MV-4-11 (cell line): ENCODE data around the gene AHDC1.
"Not testable (repeated sequence)": the region's sequence is repeated elsewhere in the genome, so short reads cannot be mapped to it uniquely, and the experiment has no call there.

Source experiments
- DNase-seq: peaks from one replicate; lab custom pipeline; 2025; lab: John Stamatoyannopoulos, UW

Gene AHDC1

GRCh38 chr1:27509127-27510080 lies 94.5 kb downstream of the AHDC1 start:
- no peak for DNase-seq

DNA sequence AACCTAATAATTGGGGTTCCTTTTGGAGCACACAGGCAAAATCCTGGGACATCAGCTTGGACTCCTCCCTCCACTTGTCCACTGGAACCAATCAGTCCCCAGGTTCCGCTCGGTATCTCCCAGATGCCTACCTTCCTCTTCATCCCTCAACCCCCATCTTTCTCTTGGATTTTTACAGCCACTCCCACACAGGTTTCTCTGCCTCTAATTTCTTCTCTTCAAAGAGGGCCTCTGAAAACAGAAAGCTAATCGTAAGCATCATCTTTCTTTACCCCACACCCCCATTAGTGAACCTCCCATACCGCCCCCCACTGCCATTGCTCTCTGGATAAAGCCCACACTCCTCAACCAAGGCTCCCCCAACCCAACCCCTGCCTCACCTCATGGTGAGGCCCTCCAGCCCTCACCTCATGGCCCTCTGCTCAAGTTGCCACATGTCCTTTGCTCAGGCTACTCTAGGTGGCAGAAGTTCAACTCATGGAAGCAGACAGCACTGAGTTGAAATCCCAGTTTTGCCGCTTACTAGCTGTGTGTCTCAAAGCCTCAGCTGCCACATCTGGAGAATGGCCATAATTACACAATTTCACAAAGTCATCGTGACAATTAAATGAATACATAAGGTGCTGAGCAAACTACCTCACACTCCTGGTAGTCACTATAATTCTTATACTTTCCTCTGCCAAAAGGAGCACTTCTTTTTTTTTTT lies 95.8 kb downstream of the AHDC1 start:
- no peak for DNase-seq

DNA sequence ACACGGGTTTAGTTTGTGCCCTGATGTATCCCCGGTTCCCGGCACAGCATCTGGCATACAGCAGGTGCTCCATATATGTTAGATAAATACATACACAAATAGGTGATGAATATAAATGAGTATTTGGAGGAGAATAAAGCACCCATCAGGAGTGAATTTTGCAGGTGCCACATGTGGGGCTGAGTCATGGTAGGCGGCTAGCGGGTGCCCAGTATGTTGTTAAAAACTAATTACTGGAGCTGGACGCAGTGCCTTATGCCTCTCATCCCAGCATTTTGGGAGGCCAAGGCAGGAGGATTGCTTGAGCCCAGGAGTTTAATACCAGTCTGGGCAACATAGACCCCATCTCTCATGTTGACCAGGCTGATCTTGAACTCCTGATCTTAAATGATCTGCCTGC lies 97.2 kb downstream of the AHDC1 start:
- DNase-seq, result no peak

GRCh38 chr1:27505420-27505680 lies 98.6 kb downstream of the AHDC1 start:
- no peak for DNase-seq

GRCh38 chr1:27504588-27505419 lies 99.1 kb downstream of the AHDC1 start:
- no peak for DNase-seq

DNA sequence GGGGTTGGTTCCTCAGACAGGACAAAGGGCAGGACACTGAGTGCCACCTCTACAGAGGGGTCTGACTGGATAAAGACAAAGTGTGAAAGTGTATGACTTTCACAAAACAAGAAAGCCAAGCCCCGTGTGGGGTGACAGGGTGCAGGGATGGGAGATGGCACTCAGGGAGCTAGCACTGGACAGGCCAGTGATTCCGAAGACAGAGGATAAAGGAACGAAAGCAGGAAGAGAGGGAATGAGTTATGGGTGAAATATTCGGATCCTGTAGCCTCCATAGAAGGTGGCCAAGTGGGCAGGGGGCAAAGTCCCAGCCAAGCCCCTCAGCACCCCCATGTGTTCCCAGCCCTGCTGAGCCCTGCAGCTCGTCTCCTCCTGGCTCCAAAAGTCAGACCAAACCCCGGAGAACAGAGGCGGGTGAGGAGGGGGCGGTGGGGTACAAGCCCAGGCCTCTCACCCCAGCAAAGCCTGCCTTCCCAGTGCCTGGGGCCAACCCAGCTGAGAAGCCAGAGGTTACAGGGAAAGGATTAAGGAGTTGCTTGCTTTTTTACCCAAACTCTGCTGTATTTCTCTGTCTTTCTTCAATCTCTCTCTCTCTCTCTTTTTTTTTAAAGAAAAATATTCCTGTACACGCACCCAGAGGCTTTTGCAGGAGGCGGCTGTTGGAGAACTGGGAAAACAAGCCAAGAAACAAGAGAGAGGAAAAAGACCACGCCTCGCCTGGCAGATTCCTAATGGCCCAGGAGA lies 99.9 kb downstream of the AHDC1 start:
- no peak for DNase-seq

DNA sequence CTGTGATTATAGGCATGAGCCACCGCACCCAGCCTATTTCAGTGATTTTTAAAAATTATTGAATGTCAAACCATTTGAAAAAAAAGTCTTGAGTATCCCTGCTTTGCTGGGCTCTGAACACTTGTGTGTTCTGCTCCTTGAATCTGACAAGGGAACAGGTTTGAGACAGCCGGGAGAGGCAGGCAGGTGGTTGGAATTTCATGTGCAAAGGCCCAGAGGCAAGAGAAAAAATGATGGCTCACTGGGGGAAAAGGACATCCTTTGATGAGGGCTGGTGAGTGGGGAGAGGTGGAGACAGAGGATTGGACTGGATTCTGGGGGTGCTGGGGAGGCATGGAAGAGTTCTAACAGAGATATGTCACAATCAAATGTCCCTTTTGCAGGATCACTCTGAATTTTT lies 100.9 kb downstream of the AHDC1 start:
- no peak for DNase-seq

DNA sequence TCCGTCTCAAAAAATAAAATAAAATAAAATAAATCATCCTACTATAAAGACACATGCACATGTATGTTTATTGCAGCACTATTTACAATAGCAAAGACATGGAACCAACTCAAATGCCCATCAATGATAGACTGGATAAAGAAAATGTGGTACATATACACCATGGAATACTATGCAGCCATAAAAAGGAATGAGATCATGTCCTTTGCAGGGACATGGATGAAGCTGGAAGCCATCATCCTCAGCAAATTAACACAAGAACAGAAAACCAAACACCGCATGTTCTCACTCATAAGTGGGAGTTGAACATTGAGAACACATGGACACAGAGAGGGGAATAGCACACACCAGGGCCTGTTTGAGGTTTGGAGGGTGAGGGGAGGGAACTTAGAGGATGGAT lies 102.8 kb downstream of the AHDC1 start:
- DNase-seq, result not testable (repeated sequence)

DNA sequence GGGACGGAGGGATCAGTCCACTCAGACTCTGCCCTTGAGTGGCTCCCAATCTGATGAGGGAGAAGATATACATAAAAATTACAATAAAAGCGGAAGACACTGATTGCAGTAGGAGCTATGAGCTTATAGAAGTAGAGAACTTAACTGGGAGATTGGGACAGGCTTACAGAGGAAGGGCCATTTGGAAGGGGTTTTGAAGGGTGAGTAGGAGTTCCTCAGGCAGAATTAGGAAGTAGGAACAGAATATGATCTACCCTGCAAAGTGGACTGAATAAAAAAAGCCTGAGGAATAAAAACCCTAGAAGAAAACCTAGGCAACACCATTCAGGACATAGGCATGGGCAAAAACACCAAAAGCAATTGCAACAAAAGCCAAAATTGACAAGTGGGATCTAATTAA lies 104.8 kb downstream of the AHDC1 start:
- DNase-seq, result no peak

DNA sequence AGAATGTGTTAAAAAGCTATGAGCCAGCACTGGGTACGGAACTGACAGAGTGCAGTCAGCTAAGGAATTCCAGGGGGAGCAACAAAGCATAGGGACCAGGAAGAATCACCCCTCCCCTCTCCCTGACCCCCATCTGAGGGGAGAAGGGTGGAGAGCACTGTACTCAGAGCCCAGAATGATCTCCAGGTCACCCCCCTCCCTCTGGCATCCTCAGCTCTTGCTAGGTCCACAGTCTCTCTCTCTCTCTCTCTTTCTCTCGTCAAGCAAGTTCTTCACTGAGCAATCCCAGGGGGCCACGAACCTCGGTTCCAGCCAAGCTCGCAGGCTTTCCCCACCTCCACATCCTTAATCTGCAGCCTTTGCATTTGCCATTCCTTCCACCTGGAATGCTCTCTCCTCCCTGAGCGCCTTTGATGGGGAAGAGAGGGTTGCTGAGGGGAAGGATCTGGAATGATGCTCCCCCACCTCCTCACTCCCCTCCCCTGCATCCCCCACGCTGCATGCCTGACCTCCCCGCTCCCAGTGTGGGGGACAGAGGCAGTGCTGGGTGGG lies 107.3 kb downstream of the AHDC1 start:
- no peak for DNase-seq

DNA sequence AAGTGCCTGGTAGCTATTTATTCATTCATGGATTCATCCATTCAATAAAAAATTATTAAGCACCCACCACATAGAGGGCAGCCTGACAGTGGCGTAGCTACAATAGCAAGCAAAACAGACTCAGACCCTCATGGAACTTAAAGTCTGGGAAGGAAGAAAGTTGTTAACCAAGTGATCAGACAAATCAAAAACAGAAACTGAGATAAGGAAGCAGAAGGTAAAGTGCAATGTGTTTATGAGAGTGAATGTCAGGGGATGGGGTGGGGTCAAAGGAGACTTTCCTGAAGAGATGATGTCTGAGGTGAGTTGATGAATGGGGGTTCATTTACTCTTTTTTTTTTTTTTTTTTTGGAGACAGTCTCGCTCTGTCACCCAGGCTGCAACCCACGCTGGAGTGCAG lies 111.1 kb downstream of the AHDC1 start:
- no peak for DNase-seq

DNA sequence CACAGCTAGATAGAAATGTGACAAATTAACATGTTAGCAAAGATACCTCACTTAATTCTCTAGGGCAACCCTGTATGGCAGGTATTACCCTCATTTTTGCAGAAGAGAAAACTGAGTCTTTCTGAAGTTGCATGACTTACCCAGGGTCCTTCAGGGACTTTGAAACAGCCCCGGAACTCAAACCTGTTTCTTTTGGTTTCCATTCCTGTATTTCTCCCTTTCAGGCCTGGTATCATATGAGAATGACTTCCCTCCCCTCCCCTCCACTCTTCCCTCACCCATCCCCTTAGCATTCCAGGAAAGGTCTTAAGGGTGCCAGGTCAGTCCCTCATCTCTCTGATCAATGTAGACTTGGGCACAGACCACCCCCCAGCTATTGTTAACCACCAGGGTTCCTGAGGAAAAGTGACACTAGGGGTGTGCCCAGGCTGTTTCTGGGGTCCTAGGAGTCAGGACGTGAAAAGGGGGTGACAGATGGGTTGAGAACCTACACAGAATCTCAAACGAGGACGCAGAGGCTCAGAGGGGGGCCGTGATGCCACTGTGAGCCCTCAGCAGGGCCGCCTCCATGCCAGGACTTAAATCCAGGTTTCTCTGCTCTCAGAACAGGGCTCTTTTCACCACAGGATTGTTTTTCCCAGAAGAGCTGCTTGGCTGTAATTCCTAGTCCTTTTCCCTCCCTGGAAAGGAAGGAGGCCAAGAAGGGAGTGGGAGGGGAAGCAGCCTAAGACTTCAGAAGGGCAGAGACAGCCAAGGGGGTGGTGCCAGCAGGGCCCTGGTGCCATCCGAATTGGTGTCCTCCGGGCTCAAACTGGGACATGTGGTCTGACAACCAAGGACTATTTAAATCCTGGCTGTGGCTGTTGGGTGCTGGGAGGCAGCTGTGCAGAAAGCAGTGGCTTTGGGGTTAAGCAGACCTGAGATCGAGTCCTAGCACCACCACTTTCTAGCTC lies 111.9 kb downstream of the AHDC1 start:
- DNase-seq, result peak; percentile 60

GRCh38 chr1:27489973-27490741 lies 113.8 kb downstream of the AHDC1 start, which contains the start of gene WASF2:
Gene WASF2, minus strand, starts transcription at chr1:27490167. Its CDS starts 61,277 bp downstream, at chr1:27428890.
- DNase-seq, result peak; percentile 96

GRCh38 chr1:27489501-27489972 lies 114.4 kb downstream of the AHDC1 start:
- DNase-seq, result no peak

- peak; percentile 79 for DNase-seq
These were observed 115.7 kb downstream of the AHDC1 start for GRCh38 chr1:27487966-27488884.

GRCh38 chr1:27485363-27485762 lies 118.6 kb downstream of the AHDC1 start:
- DNase-seq, result no peak
